ENCODE measurements around the gene KRTDAP. TPM values are rescaled to one million over a fixed set of nuclear protein-coding genes. Genes with fewer than 3 reads are reported as not detected.

The KRTDAP gene
- total RNA-seq, 1 experiment from 2014 or later, result not detected

DNA sequence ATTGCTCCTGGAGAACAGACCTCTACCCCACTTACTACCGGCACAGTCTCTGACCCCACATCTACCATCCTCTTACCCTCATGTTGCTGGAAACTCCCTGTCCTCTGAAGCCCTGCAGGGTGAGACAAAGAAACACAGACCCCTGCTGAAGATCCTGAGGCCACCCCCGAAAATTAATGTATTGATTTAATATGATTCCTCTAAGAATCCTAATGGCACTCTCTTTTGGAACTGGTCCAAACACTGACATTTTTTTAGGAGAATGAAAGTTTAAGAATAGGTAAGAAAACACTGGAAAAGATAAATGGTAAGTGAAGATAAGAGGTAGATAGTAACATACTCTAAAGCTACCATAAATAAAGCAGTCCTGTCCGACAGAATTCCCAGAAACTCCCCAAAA, 17.9 kb upstream of the KRTDAP start:
- Histone ChIP-seq H3K36me3 (no peaks in the 10 kb centered on the region), H3K4me1 (replicated peaks) (peaks cover 4% of the 10 kb centered on the region), H3K4me3 (no peak overlapping the region), H3K27me3 (replicated peaks) (peaks cover 78% of the 10 kb centered on the region), H3K27ac (no peak overlapping the region), H3K9me3 (replicated peaks) (0 out of 2 replicates have a peak, but pooled peaks cover 3% of the 10 kb centered on the region)
- DNase-seq (ENCODE audit: low read depth in 1 of 2, low spot score in 2 of 2), result no peak

DNA sequence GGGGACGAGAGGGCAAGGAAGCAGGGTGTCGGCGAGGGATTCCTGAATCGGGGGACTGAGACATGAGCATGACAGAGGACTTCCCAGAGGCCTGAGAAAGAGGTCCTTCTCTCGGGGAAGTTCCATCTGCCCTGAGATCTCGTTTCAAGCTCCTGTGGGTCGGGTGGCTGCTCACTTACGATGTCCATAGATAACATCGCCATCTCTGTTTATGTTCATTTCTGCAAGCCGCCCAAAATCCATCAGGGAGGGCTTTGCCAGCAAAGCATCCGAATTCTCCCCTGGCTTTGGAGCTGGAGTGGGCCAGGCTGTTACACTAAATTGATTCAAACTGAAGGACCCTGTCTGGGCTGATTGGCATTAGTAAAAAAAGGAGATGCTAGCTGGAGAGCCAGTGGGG, 17.3 kb upstream of the KRTDAP start:
- DNase-seq (ENCODE audit: low read depth in 1 of 2, low spot score in 2 of 2), result no peak
- Histone ChIP-seq H3K27me3 (replicated peaks) (peaks cover 82% of the 10 kb centered on the region), H3K9me3 (replicated peaks) (0 out of 2 replicates have a peak, but pooled peaks cover 3% of the 10 kb centered on the region), H3K4me3 (no peak overlapping the region), H3K27ac (no peak overlapping the region), H3K36me3 (no peaks in the 10 kb centered on the region), H3K4me1 (replicated peaks) (peaks cover 4% of the 10 kb centered on the region)

DNA sequence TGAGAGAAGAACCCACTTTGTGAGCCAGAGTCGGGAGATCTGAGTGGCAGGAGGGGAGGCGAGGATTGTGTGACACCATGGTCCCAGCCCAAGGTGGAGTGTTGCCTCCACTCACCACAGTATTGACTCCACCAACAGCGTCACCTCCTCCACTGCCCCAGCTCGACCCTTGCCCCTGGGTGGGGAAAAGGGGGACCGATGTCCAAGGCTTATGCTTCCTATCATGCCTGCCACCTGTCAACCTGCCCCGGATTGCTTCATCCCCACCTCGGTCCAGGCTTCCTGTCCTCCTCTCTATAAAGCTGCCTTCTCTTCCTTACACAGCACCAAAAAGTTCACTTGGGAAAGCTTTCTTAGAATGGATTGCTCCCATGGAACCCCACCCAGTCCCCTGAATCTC, 15.7 kb upstream of the KRTDAP start:
- Histone ChIP-seq H3K9me3 (replicated peaks) (0 out of 2 replicates have a peak, but pooled peaks cover 3% of the 10 kb centered on the region), H3K4me1 (replicated peaks) (peaks cover 4% of the 10 kb centered on the region), H3K4me3 (no peak overlapping the region), H3K27me3 (replicated peaks) (peaks cover 83% of the 10 kb centered on the region), H3K27ac (no peak overlapping the region), H3K36me3 (no peaks in the 10 kb centered on the region)
- no peak for DNase-seq (ENCODE audit: low read depth in 1 of 2, low spot score in 2 of 2)

DNA sequence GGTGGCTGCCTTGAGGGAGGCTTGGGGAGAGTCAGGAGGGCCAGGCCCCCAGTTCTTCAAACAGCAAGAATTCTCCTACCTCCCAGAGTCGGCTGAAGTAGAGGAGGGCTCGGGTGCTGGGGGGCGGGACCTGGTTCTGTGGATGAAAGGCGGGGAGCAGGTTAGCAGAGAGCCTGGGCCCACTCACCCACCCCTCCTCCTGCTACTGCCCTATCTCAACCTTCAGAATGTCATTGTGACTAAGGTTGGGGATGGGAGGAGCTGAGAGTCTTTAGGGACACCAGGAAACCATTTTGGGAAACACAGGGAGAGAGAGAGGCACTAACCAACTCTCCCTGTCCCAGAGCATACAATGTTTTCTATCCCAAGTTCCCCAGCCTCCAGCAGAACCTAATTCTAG, 12.5 kb upstream of the KRTDAP start:
- Histone ChIP-seq H3K27ac (no peak overlapping the region), H3K36me3 (no peaks in the 10 kb centered on the region), H3K9me3 (replicated peaks) (no peaks in the 10 kb centered on the region), H3K4me3 (no peak overlapping the region), H3K27me3 (replicated peaks) (peaks cover 62% of the 10 kb centered on the region), H3K4me1 (replicated peaks) (no peaks in the 10 kb centered on the region)
- DNase-seq (ENCODE audit: low read depth in 1 of 2, low spot score in 2 of 2), result no peak

DNA sequence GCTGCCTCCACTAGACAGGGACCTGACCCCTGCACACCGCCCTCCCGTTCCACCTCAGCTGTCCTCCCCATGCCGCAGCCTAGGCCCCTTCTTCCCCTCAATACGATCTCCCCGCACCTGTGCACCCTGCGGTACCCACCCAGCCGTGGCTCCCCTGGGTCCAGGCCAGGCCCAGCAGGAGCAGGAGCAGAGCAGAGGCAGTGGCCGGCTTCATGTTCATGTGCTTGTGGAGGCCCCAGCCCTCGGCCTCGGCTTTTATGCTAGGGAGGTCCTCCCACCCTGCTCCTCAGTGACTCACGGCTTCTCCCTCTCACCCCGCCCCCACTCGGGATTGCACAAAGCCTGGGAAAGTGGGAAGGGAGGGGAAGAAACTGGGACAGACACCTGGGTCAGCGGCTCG, 11.4 kb upstream of the KRTDAP start:
- H3K4me3 ChIP-seq, result no peak overlapping the region
- H3K4me1 ChIP-seq (replicated peaks), result no peaks in the 10 kb centered on the region
- peaks cover 51% of the 10 kb centered on the region for H3K27me3 ChIP-seq (replicated peaks)
- no peaks in the 10 kb centered on the region for H3K36me3 ChIP-seq
- H3K9me3 ChIP-seq (replicated peaks), result no peaks in the 10 kb centered on the region
- H3K27ac ChIP-seq, result no peak overlapping the region
- no peak for DNase-seq (ENCODE audit: low read depth in 1 of 2, low spot score in 2 of 2)

DNA sequence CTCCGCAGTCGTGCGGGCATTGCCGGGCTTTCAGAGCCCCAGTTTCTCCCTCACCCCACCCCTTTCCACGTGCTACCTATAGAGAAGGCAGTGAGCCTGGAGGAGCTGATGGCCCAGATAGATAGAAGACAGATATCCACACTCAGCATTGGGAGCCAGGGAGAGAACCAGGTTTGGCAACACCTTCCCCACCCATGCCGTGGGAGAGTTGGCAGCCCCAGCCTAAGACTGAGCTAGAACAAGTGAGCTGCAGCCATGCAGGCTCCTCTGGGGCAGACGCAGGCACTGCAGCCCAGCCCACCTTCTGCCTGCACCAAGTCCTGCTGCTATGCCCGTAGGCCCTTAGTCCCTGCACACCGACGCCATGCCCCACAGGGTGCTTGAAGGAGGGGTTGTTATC, 10.3 kb upstream of the KRTDAP start:
- H3K4me1 ChIP-seq (replicated peaks), result no peaks in the 10 kb centered on the region
- H3K36me3 ChIP-seq, result no peaks in the 10 kb centered on the region
- DNase-seq (ENCODE audit: low read depth in 1 of 2, low spot score in 2 of 2), result no peak
- no peak overlapping the region for H3K27ac ChIP-seq
- no peaks in the 10 kb centered on the region for H3K9me3 ChIP-seq (replicated peaks)
- peaks cover 40% of the 10 kb centered on the region for H3K27me3 ChIP-seq (replicated peaks)
- no peak overlapping the region for H3K4me3 ChIP-seq

DNA sequence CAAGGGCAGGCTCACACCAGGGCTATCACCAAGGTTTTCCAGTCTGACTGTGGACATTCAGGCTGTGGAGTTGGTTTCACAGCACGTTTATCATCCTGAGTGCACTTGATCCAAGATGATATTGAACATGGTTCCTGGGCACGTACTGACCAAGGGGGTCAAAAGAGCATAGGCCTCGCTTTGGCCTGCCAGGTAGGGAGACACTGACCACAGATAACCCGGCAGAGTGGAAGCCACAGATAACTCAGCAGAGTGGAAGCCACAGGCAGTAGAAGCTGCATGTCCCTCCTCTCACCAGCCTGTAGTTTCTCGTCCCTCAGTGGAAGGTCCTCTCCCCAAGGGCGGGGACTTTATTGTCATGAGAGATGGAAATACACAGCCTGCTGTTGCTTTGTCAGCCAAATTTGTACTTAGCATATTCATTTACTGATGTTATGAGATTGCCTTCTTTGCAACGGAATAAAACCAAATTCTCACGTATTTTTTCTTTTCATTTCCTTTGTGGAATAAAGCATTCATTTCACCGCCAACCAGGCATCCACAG, 8.8 kb upstream of the KRTDAP start:
- Histone ChIP-seq H3K36me3 (no peaks in the 10 kb centered on the region), H3K27me3 (replicated peaks) (peaks cover 35% of the 10 kb centered on the region), H3K4me1 (replicated peaks) (no peaks in the 10 kb centered on the region), H3K4me3 (no peak overlapping the region), H3K9me3 (replicated peaks) (no peaks in the 10 kb centered on the region), H3K27ac (no peak overlapping the region)
- DNase-seq (ENCODE audit: low read depth in 1 of 2, low spot score in 2 of 2), result no peak

DNA sequence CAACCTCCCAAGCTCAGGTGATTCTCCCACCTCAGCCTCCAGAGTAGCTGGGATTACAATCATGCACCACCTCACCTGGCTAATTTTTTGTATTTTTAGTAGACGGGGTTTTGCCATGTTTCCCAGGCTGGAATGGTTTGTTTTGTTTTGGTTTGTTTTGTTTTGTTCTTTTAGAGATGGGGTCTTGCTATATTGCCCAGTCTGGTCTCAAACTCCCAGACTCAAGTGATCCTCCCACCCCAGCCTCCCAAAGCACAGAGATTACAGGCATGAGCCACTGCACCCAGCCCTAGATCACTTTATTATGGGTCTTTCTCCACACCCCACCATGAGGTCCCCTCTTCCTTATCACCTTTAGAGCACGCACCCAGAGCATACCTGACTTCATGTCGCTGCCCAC, 8.0 kb upstream of the KRTDAP start:
- no peak overlapping the region for H3K27ac ChIP-seq
- no peaks in the 10 kb centered on the region for H3K36me3 ChIP-seq
- H3K4me3 ChIP-seq, result no peak overlapping the region
- no peaks in the 10 kb centered on the region for H3K9me3 ChIP-seq (replicated peaks)
- peaks cover 30% of the 10 kb centered on the region for H3K27me3 ChIP-seq (replicated peaks)
- no peak for DNase-seq (ENCODE audit: low read depth in 1 of 2, low spot score in 2 of 2)
- H3K4me1 ChIP-seq (replicated peaks), result no peaks in the 10 kb centered on the region

DNA sequence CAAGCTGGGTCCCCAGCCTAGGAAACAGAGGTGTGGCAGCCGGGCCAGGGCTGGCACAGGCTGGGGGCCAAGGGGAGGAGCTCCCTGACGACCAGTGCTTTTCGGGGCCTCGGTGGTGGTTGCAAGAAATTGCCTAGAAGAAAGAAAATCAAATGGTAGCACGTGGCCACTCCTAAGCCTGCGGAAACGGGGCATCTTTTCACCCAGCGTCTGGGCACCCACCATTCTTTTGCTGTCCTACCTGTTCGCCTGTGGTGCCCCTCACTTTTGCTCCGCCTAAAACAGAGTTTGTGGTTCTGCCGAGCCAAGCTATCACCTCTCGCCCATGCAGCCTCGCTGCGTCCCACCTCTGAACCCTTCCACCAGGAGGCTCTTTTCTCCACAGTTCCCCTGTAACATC, 7.1 kb upstream of the KRTDAP start:
- H3K4me3 ChIP-seq, result no peak overlapping the region
- H3K27me3 ChIP-seq (replicated peaks), result peaks cover 29% of the 10 kb centered on the region
- H3K9me3 ChIP-seq (replicated peaks), result no peaks in the 10 kb centered on the region
- H3K27ac ChIP-seq, result no peak overlapping the region
- DNase-seq (ENCODE audit: low read depth in 1 of 2, low spot score in 2 of 2), result no peak
- no peaks in the 10 kb centered on the region for H3K36me3 ChIP-seq
- no peaks in the 10 kb centered on the region for H3K4me1 ChIP-seq (replicated peaks)

DNA sequence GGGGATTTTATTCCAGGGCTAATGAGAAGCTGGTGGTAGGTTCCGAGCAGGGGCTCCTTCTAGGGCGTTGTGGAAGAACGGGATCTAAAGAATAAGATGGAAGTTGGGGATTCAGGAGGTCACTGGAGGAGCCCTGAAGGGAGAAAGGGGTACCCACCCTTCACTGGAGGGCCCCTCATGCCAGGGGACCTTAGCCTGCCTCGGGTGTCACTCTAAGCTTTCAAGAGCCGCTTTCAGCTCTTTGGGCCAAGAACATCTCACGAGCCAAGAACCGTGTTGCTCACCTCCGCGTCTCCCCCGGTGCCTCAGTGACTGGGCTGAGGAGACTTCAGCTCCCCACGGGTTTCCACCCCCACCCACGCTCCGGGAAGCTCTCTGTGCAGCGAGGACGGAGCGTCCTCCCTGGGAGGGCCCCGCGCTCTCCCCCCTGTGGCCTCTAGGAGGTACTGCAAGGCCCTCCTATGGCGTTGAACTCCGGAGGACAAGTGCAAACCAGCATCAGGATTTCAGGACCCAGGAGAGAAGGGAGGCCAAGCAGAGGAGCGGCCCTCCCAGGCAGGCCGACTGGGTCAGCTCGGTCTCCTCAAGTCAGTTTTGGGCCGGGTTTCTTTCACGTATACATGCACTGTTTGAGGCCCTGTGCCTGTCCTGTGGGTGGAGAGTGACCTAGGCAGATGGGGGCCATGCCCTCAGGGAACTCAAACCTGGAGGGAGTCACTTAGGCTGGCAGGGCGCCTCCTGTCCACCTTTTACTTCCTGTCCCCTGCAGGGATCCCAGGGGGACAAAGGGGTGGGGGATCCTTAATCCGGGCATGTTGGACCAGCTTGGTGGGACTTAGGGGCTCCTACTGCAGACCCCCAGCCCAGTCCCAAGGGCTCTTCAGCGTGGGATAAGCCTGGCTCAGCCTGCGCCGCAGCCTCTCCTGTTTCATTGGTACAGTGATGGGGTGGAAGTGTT, 5.1 kb upstream of the KRTDAP start:
- Histone ChIP-seq H3K4me1 (replicated peaks) (no peaks in the 10 kb centered on the region), H3K9me3 (replicated peaks) (no peaks in the 10 kb centered on the region), H3K4me3 (no peak overlapping the region), H3K27me3 (replicated peaks) (peaks cover 22% of the 10 kb centered on the region), H3K36me3 (no peaks in the 10 kb centered on the region), H3K27ac (no peak overlapping the region)
- DNase-seq (ENCODE audit: low read depth in 1 of 2, low spot score in 2 of 2), result peak in 1 of 2 experiments; percentile 45

DNA sequence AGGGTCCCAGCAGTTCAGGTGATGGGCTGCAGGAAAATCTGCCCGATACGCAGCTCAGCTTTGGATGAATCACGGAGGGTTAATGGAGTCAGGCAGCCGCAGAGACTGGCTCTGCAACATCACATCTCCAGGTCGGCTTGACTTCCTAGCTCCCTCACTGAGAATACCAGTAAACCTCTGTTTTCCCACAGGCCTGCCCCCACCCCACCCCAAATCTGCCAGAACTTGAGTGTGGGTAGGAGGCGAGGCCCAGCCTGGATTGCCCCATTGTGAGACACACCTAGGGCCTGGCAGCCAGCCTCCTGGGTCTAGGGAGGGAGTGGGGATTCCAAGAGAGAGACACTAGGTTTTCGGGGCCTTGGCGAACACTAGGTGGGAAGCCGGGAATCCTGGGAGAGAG, 3.7 kb upstream of the KRTDAP start:
- Histone ChIP-seq H3K27me3 (replicated peaks) (peaks cover 18% of the 10 kb centered on the region), H3K36me3 (no peaks in the 10 kb centered on the region), H3K4me1 (replicated peaks) (no peaks in the 10 kb centered on the region), H3K27ac (no peak overlapping the region), H3K9me3 (replicated peaks) (no peaks in the 10 kb centered on the region), H3K4me3 (no peak overlapping the region)
- no peak for DNase-seq (ENCODE audit: low read depth in 1 of 2, low spot score in 2 of 2)

DNA sequence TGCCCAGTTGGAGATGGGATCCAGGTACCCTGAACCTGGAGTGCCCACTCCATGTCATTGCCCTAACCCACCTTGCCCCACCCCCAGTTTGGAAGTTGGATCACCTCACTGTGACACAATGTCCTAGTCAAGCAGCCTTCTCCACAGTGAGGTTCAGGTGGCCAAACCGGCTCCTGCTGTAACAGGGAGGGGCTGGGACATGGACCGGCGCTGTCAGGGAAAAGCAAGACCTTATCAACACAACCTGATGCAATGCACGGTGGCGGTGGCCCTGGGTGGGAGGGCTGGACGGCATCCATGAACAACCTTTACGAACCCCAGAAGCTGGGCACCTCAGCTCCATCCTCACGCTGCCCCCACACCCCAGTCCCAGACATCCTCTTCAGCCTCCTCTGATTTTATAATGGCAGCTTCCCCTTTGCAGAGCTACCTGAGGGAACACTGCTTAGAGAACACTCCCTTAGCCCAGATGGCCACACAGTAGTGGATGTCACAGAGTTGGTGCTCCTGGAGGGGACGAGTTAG, 1.6 kb upstream of the KRTDAP start:
- H3K4me3 ChIP-seq, result no peak overlapping the region
- H3K4me1 ChIP-seq (replicated peaks), result no peaks in the 10 kb centered on the region
- H3K27me3 ChIP-seq (replicated peaks), result peaks cover 22% of the 10 kb centered on the region
- no peak for DNase-seq (ENCODE audit: low read depth in 1 of 2, low spot score in 2 of 2)
- no peaks in the 10 kb centered on the region for H3K9me3 ChIP-seq (replicated peaks)
- no peak overlapping the region for H3K27ac ChIP-seq
- no peaks in the 10 kb centered on the region for H3K36me3 ChIP-seq

DNA sequence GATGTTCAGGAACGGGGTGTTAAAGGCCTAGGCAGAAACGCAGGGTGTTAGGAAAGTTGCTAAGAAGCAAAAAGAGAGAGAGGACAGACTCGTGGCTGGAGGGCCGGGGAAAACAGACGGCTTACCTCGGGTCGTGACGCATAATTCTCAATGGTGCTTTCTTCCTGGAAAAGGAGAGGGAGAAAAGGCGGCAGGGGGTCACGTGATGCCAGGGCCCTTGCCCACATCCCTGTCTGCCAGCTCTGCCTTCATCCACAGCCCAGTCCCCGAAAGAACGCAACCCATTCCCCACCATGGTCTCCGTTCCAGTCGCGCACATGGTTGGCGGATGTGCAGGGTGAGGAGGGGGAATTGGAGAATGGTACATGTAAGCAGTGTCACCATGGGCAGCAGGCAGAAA, 1.6 kb downstream of the KRTDAP start:
- Histone ChIP-seq H3K27me3 (replicated peaks) (peaks cover 28% of the 10 kb centered on the region), H3K9me3 (replicated peaks) (no peaks in the 10 kb centered on the region), H3K4me3 (no peak overlapping the region), H3K4me1 (replicated peaks) (no peaks in the 10 kb centered on the region), H3K36me3 (no peaks in the 10 kb centered on the region), H3K27ac (no peak overlapping the region)
- no peak for DNase-seq (ENCODE audit: low read depth in 1 of 2, low spot score in 2 of 2)

DNA sequence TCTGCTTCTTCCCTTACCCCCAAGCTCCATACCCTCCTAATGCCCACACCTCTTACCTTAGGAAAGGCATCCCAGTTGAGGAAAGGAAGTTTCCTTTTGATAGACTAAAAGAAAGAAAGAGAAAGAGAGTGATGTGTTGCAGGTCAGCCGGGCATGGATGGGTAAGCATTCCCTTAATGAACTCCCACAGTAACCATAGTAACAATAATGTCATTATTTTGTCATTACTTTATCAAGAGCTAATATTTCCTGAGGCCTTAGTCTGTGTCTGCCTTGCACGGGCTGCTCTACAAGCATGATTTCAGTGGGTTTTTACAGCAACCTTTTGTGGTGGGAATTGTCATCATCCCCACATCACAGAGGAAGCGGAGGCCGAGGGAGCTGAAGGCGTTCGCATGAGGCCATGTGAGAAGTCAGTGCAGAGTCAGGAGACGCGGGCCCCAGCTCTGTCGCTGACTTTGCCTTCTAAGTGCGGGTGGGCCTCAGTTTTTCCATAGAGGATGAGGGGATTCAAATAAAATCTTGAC, 2.5 kb downstream of the KRTDAP start:
- H3K36me3 ChIP-seq, result no peaks in the 10 kb centered on the region
- DNase-seq (ENCODE audit: low read depth in 1 of 2, low spot score in 2 of 2), result no peak
- H3K27me3 ChIP-seq (replicated peaks), result peaks cover 23% of the 10 kb centered on the region
- no peak overlapping the region for H3K4me3 ChIP-seq
- no peak overlapping the region for H3K27ac ChIP-seq
- H3K4me1 ChIP-seq (replicated peaks), result no peaks in the 10 kb centered on the region
- no peaks in the 10 kb centered on the region for H3K9me3 ChIP-seq (replicated peaks)
